ENCODE data around the gene VIL1.
A peak's percentile ranks its signal among the peaks of the same experiment; 100 is the strongest.

The VIL1 gene

DNA sequence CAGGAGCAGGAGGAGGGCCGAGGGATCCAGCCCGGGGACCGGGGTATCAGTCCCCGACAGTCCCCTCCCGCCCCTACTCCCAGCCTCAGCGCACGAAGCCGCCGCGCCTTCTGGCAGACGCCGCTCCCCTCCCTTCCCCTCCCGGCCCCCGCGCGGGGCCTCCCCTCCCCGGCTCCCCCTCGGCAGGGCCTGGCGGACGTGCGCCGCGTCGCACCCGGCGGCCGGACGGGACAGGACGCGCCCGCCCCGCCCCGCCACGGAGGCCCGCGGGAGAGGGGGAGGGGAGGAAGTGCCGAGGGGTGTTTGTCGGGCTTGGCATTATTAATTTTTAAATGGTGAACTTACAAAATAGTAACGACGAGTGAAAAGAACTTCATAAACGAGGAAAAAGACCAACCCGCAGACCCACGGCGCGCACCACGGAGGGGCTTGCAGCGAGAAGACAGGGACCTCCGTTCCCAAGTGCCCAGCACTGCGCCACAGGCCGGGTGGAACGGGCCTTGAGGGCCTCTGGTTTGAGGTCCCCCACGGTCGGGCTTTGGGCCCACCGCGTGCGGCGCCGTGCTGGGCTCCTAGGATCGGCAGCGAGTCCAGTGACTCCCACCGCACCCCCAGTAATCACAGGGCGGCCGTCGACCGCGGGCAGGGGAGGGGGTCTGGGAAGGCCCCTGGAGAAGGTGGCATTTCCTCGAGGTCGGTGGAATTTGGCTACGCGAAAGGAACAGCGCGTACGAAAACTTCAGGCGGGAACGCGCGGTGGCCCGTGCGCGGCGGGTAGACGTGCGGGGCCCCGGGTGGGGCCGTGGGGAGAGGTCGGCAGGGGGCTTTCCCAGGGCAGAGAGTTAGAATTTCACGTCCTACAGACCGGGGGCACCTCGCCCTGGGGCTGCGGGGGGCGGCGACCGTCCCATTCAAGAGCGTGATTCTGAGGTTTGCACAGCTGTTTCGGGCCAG lies 20.2 kb upstream of the VIL1 start:
- TF ChIP-seq, protein P1, sequence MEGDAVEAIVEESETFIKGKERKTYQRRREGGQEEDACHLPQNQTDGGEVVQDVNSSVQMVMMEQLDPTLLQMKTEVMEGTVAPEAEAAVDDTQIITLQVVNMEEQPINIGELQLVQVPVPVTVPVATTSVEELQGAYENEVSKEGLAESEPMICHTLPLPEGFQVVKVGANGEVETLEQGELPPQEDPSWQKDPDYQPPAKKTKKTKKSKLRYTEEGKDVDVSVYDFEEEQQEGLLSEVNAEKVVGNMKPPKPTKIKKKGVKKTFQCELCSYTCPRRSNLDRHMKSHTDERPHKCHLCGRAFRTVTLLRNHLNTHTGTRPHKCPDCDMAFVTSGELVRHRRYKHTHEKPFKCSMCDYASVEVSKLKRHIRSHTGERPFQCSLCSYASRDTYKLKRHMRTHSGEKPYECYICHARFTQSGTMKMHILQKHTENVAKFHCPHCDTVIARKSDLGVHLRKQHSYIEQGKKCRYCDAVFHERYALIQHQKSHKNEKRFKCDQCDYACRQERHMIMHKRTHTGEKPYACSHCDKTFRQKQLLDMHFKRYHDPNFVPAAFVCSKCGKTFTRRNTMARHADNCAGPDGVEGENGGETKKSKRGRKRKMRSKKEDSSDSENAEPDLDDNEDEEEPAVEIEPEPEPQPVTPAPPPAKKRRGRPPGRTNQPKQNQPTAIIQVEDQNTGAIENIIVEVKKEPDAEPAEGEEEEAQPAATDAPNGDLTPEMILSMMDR (IDR thresholded peaks at IDR 0.05; ENCODE audit: insufficient read depth, low read length): no peak
- TF ChIP-seq POLR2AphosphoS5 (IDR thresholded peaks at IDR 0.05; ENCODE audit: low read depth) (no peak), GABPA (IDR thresholded peaks at IDR 0.05; ENCODE audit: low read depth) (no peak), SPI1 (IDR thresholded peaks at IDR 0.05; ENCODE audit: borderline replicate concordance, low read depth) (peak; percentile 2; the same call in 1 of the 2 replicates)
- TF ChIP-seq, protein P2, sequence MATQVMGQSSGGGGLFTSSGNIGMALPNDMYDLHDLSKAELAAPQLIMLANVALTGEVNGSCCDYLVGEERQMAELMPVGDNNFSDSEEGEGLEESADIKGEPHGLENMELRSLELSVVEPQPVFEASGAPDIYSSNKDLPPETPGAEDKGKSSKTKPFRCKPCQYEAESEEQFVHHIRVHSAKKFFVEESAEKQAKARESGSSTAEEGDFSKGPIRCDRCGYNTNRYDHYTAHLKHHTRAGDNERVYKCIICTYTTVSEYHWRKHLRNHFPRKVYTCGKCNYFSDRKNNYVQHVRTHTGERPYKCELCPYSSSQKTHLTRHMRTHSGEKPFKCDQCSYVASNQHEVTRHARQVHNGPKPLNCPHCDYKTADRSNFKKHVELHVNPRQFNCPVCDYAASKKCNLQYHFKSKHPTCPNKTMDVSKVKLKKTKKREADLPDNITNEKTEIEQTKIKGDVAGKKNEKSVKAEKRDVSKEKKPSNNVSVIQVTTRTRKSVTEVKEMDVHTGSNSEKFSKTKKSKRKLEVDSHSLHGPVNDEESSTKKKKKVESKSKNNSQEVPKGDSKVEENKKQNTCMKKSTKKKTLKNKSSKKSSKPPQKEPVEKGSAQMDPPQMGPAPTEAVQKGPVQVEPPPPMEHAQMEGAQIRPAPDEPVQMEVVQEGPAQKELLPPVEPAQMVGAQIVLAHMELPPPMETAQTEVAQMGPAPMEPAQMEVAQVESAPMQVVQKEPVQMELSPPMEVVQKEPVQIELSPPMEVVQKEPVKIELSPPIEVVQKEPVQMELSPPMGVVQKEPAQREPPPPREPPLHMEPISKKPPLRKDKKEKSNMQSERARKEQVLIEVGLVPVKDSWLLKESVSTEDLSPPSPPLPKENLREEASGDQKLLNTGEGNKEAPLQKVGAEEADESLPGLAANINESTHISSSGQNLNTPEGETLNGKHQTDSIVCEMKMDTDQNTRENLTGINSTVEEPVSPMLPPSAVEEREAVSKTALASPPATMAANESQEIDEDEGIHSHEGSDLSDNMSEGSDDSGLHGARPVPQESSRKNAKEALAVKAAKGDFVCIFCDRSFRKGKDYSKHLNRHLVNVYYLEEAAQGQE (IDR thresholded peaks at IDR 0.05; ENCODE audit: insufficient replicate concordance, low read depth): no peak
- H3K4me3 ChIP-seq (replicated peaks; ENCODE audit: insufficient read depth, low read length): peak overlapping the region; percentile 12; the same call in 1 of the 2 replicates
- peak overlapping the region; percentile 38 for H3K27ac ChIP-seq (replicated peaks)
- H3K27me3 ChIP-seq (ENCODE audit: insufficient read depth, poor library complexity, severe bottlenecking): no peaks in the 10 kb centered on the region
- DNase-seq (ENCODE audit: low read depth in 1 of 2, low spot score in 1 of 2): no peak

DNA sequence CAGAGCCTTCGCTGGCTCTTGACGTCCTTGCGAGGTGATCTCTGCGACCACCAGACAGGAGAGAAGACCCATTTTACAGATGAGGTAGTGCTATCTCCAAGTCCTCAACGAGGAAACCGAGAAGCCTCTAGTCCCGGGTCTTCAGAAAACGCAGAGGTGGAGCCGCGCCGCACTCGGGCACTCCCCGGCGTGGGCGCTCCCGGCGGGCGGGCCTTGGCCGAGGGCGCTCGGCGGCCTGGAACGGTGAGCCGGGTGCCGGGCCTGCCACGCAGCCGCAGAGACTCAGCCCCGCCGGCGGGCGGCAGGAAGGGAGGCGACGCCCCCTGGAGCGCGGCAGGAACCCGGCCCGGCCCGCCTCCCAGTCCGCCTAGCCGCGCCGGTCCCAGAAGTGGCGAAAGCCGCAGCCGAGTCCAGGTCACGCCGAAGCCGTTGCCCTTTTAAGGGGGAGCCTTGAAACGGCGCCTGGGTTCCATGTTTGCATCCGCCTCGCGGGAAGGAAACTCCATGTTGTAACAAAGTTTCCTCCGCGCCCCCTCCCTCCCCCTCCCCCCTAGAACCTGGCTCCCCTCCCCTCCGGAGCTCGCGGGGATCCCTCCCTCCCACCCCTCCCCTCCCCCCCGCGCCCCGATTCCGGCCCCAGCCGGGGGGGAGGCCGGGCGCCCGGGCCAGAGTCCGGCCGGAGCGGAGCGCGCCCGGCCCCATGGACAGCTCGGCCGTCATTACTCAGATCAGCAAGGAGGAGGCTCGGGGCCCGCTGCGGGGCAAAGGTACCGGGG lies 19.3 kb upstream of the VIL1 start, which contains the start of gene CTDSP1:
CTDSP1 (plus strand) TSS at position 478 of the 776 bp plus-strand sequence; CDS start at position 701, 223 bp downstream.
- TF ChIP-seq POLR2AphosphoS5 (IDR thresholded peaks at IDR 0.05; ENCODE audit: low read depth) (peak; percentile 39; the same call in 1 of the 2 replicates), GABPA (IDR thresholded peaks at IDR 0.05; ENCODE audit: low read depth) (peak; percentile 18; the same call in 1 of the 2 replicates), SPI1 (IDR thresholded peaks at IDR 0.05; ENCODE audit: borderline replicate concordance, low read depth) (no peak)
- DNase-seq (ENCODE audit: low read depth in 1 of 2, low spot score in 1 of 2): peak; percentile 91 to 98

DNA sequence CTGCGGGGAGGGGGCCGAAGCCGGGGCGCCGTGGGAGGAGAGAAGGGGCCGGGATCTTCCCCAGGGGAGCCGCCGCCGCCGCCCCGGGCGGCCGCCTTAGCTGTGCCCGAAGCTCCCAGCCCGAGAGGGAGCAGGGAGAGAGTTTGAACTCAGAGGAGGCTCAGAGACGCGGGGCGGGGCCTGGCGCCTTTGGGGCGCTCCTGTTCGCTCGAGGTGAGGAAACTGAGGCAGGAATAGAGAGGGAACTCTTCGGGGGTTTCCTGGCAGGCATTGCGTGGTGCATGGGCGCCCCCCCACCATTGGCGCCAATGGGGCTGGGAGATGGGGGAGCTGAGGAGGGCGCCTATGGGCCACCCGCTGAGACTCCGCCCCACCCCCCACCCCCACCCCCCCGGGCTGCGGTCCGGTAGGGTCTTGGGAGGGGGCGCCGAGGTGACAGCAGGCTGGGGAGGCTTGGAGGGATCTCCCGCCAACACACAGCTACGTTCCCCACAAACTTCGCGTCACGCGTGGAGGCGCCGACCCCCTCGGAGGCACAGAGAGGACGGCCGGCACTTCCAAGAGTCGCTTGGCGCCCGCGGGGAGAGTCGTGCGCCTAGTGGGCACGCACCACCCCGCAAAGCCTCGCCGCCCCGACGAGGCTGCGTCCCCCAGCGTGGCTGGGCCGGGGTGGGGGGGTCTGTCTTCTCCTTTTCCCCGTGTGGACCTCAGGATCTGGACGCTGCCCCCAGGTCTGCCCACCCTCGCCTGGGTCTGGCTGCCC lies 18.6 kb upstream of the VIL1 start:
- Histone ChIP-seq H3K4me3 (replicated peaks; ENCODE audit: insufficient read depth, low read length) (peak overlapping the region; percentile 79), H3K27me3 (ENCODE audit: insufficient read depth, poor library complexity, severe bottlenecking) (no peaks in the 10 kb centered on the region), H3K27ac (replicated peaks) (peak overlapping the region; percentile 99)
- peak in 1 of 2 experiments; percentile 34 for DNase-seq (ENCODE audit: low read depth in 1 of 2, low spot score in 1 of 2)
- TF ChIP-seq, protein P1 (IDR thresholded peaks at IDR 0.05; ENCODE audit: insufficient read depth, low read length): no peak
- TF ChIP-seq GABPA (IDR thresholded peaks at IDR 0.05; ENCODE audit: low read depth) (no peak), POLR2AphosphoS5 (IDR thresholded peaks at IDR 0.05; ENCODE audit: low read depth) (no peak), SPI1 (IDR thresholded peaks at IDR 0.05; ENCODE audit: borderline replicate concordance, low read depth) (no peak)
- TF ChIP-seq, protein P2 (IDR thresholded peaks at IDR 0.05; ENCODE audit: insufficient replicate concordance, low read depth): no peak

More for the DNA sequence above, 19.3 kb upstream of the VIL1 start, which contains the start of gene CTDSP1:
- H3K4me3 ChIP-seq (replicated peaks; ENCODE audit: insufficient read depth, low read length): peak within 1 kb of the TSS; percentile 79
- no peaks in the 10 kb centered on the region for H3K27me3 ChIP-seq (ENCODE audit: insufficient read depth, poor library complexity, severe bottlenecking)
- peak within 1 kb of the TSS; percentile 99 for H3K27ac ChIP-seq (replicated peaks)

All from HL-60 (cell line).